ENCODE results near the gene PLXNA2. TPM values are rescaled to one million over a fixed set of nuclear protein-coding genes. Genes with fewer than 3 reads are reported as not detected.

PLXNA2 gene
- total and polyA plus RNA-seq, 2 of the 13 experiments (the other 11 are each of a cell fraction or from before 2014, with no cell fraction given): 1.1 to 2.1 TPM

- no peak for TF ChIP-seq CBFB (CRISPR knock-in tag; IDR thresholded peaks at IDR 0.05)
Measured at GRCh38 chr1:208241512-208241911, 2.7 kb downstream of the PLXNA2 start (continued).

DNA sequence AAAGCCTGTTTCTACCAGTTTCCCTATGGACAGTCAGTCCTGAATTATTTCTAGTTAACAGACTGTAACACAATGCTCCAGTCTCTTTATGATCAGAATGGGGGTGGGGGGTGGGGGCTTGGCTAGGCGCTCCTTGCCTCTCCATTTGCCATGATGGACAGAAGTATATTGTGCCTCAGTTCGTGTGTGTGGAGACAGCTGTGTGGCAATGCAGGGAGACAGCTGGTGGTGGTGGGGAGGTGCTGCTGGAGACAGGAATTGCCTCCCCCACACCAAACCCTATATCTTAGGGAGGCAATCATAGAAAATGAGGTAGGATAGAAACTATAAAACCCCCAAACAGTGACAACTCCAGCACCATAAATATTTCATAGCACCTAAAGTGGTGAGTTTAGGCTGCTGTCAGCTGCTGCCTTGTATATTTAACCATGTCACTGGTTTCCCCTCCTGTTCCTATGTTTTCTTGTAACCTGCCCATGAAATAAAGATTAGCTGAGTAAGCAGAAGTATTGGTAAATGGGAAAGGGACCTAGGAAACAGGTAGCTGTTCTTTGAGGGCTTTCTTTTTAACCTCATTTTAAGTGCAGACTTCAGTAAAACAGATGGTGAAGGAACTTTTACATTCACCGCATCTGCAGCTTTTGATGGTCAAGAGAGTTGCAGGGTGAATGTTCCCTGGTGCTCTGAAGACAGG is 3.4 kb downstream of the PLXNA2 start:
- Histone ChIP-seq H3K79me2 (ENCODE audit: insufficient read depth, low read length) (no peaks in the 10 kb centered on the region), H2AFZ (ENCODE audit: low read length) (no peak overlapping the region), H3K4me2 (ENCODE audit: low read depth, low read length) (peak overlapping the region; percentile 8), H3K36me3 (replicated peaks in 1 of 2; ENCODE audit: control insufficient read depth in 1 of 2, insufficient read depth in 2 of 2, low read length in 2 of 2) (no peaks in the 10 kb centered on the region), H3K9me3 (ENCODE audit: low read length) (no peaks in the 10 kb centered on the region), H3K9ac (ENCODE audit: insufficient read depth, low read depth, low read length) (no peak overlapping the region), H3K4me3 (replicated peaks in 1 of 3; ENCODE audit: insufficient read depth in 1 of 3, low read depth in 2 of 3, low read length in 3 of 3) (no peak overlapping the region), H4K20me1 (ENCODE audit: insufficient read depth, low read length) (no peaks in the 10 kb centered on the region), H3K27me3 (ENCODE audit: control insufficient read depth in 1 of 2, insufficient read depth in 2 of 2, low read length in 2 of 2) (peaks cover 0 to 21% of the 10 kb centered on the region in 2 experiments; a peak in 2 of 5 replicates), H3K4me1 (ENCODE audit: insufficient read depth, low read length) (peaks cover 85% of the 10 kb centered on the region), H3K27ac (ENCODE audit: extremely low read length, insufficient read depth, low read length) (no peak overlapping the region)
- FAIRE-seq (no peak), ATAC-seq (no peak), DNase-seq (ENCODE audit: low spot score) (no peak)
- in situ Hi-C loops (cut with HindIII; ENCODE audit: extremely low pct_ligation_motif_present, low pct_unique_long_range_greater_than_20kb): loop anchor here (5.0 kb wide), 1 partner anchor 109 kb away; no protein-coding TSS in a partner anchor
- intact Hi-C loops (cut with micrococcal nuclease; ENCODE audit: unreplicated experiment): no loop called here
- WGBS (ENCODE audit: low lambda C conversion rate): 57% methylated on average over 3 of the region's 3 CpGs
- ChIA-PET CTCF (ENCODE audit: low intra/inter-chr PET ratio, low total read pairs) (no interaction called here), POLR2A (interaction anchor here (1.1 to 1.5 kb wide), 2 partner anchors 33 to 82 kb away, joined by 4 to 5 read pairs; no protein-coding TSS in a partner anchor)
- BruUV-seq (replicated peaks): no TSS peak
- TF ChIP-seq, protein P1, sequence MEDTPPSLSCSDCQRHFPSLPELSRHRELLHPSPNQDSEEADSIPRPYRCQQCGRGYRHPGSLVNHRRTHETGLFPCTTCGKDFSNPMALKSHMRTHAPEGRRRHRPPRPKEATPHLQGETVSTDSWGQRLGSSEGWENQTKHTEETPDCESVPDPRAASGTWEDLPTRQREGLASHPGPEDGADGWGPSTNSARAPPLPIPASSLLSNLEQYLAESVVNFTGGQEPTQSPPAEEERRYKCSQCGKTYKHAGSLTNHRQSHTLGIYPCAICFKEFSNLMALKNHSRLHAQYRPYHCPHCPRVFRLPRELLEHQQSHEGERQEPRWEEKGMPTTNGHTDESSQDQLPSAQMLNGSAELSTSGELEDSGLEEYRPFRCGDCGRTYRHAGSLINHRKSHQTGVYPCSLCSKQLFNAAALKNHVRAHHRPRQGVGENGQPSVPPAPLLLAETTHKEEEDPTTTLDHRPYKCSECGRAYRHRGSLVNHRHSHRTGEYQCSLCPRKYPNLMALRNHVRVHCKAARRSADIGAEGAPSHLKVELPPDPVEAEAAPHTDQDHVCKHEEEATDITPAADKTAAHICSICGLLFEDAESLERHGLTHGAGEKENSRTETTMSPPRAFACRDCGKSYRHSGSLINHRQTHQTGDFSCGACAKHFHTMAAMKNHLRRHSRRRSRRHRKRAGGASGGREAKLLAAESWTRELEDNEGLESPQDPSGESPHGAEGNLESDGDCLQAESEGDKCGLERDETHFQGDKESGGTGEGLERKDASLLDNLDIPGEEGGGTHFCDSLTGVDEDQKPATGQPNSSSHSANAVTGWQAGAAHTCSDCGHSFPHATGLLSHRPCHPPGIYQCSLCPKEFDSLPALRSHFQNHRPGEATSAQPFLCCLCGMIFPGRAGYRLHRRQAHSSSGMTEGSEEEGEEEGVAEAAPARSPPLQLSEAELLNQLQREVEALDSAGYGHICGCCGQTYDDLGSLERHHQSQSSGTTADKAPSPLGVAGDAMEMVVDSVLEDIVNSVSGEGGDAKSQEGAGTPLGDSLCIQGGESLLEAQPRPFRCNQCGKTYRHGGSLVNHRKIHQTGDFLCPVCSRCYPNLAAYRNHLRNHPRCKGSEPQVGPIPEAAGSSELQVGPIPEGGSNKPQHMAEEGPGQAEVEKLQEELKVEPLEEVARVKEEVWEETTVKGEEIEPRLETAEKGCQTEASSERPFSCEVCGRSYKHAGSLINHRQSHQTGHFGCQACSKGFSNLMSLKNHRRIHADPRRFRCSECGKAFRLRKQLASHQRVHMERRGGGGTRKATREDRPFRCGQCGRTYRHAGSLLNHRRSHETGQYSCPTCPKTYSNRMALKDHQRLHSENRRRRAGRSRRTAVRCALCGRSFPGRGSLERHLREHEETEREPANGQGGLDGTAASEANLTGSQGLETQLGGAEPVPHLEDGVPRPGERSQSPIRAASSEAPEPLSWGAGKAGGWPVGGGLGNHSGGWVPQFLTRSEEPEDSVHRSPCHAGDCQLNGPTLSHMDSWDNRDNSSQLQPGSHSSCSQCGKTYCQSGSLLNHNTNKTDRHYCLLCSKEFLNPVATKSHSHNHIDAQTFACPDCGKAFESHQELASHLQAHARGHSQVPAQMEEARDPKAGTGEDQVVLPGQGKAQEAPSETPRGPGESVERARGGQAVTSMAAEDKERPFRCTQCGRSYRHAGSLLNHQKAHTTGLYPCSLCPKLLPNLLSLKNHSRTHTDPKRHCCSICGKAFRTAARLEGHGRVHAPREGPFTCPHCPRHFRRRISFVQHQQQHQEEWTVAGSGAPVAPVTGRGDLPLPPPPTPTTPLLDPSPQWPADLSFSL (CRISPR knock-in tag; IDR thresholded peaks at IDR 0.05): no peak
- TF ChIP-seq ATAD3A (CRISPR knock-in tag; IDR thresholded peaks at IDR 0.05) (no peak), RBAK (CRISPR knock-in tag; IDR thresholded peaks at IDR 0.05) (no peak), EED (CRISPR knock-in tag; IDR thresholded peaks at IDR 0.05) (no peak), ZNF564 (CRISPR knock-in tag; IDR thresholded peaks at IDR 0.05) (no peak), ZNF670 (CRISPR knock-in tag; IDR thresholded peaks at IDR 0.05; ENCODE audit: borderline replicate concordance) (no peak), ZSCAN29 (CRISPR knock-in tag; conservative IDR thresholded peaks at IDR 0.05) (no peak), ZNF549 (CRISPR knock-in tag; IDR thresholded peaks at IDR 0.05) (no peak), MAFK (conservative IDR thresholded peaks at IDR 0.05 in 1 of 2, IDR thresholded peaks at IDR 0.05 in 1 of 2; ENCODE audit: low read length in 2 of 2) (peak; percentile 77 to 87), ZNF570 (CRISPR knock-in tag; IDR thresholded peaks at IDR 0.05; ENCODE audit: borderline replicate concordance) (no peak), MTF1 (CRISPR knock-in tag; IDR thresholded peaks at IDR 0.05) (no peak), ZKSCAN8 (CRISPR knock-in tag; IDR thresholded peaks at IDR 0.05; ENCODE audit: borderline replicate concordance) (no peak), TEF (CRISPR knock-in tag; IDR thresholded peaks at IDR 0.05) (no peak), MAFF (IDR thresholded peaks at IDR 0.05; ENCODE audit: low read depth, low read length) (peak; percentile 81), CAMTA2 (CRISPR knock-in tag; IDR thresholded peaks at IDR 0.05; ENCODE audit: borderline replicate concordance) (no peak), CREB1 (IDR thresholded peaks at IDR 0.05) (no peak), CREB1 (CRISPR knock-in tag; IDR thresholded peaks at IDR 0.05) (no peak)

Measured in HepG2 (cell line).